K562 (cell line): ENCODE data around the gene TECTA. TPM values are rescaled to one million over a fixed set of nuclear protein-coding genes. Genes with fewer than 3 reads are reported as not detected.

Source experiments
- ATAC-seq: fragments of 200-7000 bp; cut with Tn5 transposase; 3 replicates; pipeline ENCODE4 v1.9.1; 2020; ENCODE audit warnings: moderate library complexity
- BruUV-seq: library from RNA; stranded (reverse); fragments of 400-500 nt; replicated peaks from 2 replicates; lab custom pipeline; 2021; lab: Mats Ljungman, UMichigan
- CTCF ChIA-PET: fragments of 300-600 bp; formaldehyde crosslinking; extraction: SDS; loops from one replicate; lab custom pipeline; 2021; ENCODE audit warnings: low intra/inter-chr PET ratio; lab: Yijun Ruan, JAX
- POLR2A ChIA-PET: fragments of 300-600, 350-650 bp; sonication (Branson Sonifier 250); formaldehyde crosslinking; extraction: SDS; loops from one replicate; lab custom pipeline; 2021; ENCODE audit warnings: antibody characterized with exemption, inconsistent platforms; lab: Yijun Ruan, JAX
- DNase-seq, 4 experiments: peaks; one replicate each; pipeline versions ENCODE4 v3.0.0 to v3.0.0-alpha.2; 2011 to 2018; ENCODE audit warnings: low spot score in 3 of 4, mixed read lengths in 3 of 4; ENCODE audit errors: extremely low read depth in 1 of 4
- FAIRE-seq: peaks from 2 replicates; lab custom pipeline; 2011; peaks lifted over from hg19 to GRCh38; lab: Jason Lieb, UNC
- H2AFZ ChIP-seq: 2 replicates; pipeline ENCODE4 v1.6.0; 2011; ENCODE audit warnings: low read depth, low read length, control low read depth, inconsistent platforms
- H3K27ac ChIP-seq: fragments of 200-600 bp; 3 replicates; pipeline ENCODE4 v1.8.0; 2011; ENCODE audit warnings: low read depth, mild to moderate bottlenecking, control low read depth, inconsistent platforms, low read length, moderate library complexity, mixed read lengths; ENCODE audit errors: extremely low read depth
- H3K27me3 ChIP-seq, 2 experiments: fragments of 300-600 bp in 1 of 2; 2 replicates in 1 of 2; 3 replicates in 1 of 2; pipeline versions ENCODE4 v1.6.0 to v1.8.0; 2011; ENCODE audit warnings: inconsistent platforms in 2 of 2, low read length in 2 of 2, mild to moderate bottlenecking in 1 of 2, mixed read lengths in 1 of 2, moderate library complexity in 1 of 2; ENCODE audit not compliant: control insufficient read depth in 2 of 2, insufficient read depth in 2 of 2
- H3K36me3 ChIP-seq: fragments of 300-600 bp; 3 replicates; pipeline ENCODE4 v1.8.0; 2011; ENCODE audit warnings: mild to moderate bottlenecking, low read length, inconsistent platforms; ENCODE audit not compliant: control insufficient read depth, insufficient read depth
- H3K4me1 ChIP-seq, 2 experiments: fragments of 200-600 bp in 1 of 2; replicated peaks in 1 of 2; 2 replicates in 1 of 2; 3 replicates in 1 of 2; pipeline versions ENCODE4 v1.5.1 to v1.8.0; 2011; ENCODE audit warnings: inconsistent platforms in 2 of 2, low read length in 2 of 2, mild to moderate bottlenecking in 1 of 2, mixed read lengths in 1 of 2, moderate library complexity in 1 of 2; ENCODE audit not compliant: control insufficient read depth in 2 of 2, insufficient read depth in 2 of 2
- H3K4me2 ChIP-seq: 2 replicates; pipeline ENCODE4 v1.6.1; 2011; ENCODE audit warnings: low read length, control low read depth, inconsistent platforms, mixed read lengths; ENCODE audit not compliant: insufficient read depth
- H3K4me3 ChIP-seq: fragments of 200-600 bp; sonication (generic), shearing (Covaris generic); 2 replicates; pipeline ENCODE4 v1.5.1; 2016; ENCODE audit warnings: control low read depth, inconsistent platforms
- H3K79me2 ChIP-seq: fragments of 200-600 bp; 3 replicates; pipeline ENCODE4 v1.8.0; 2011; ENCODE audit warnings: low read length, inconsistent platforms; ENCODE audit not compliant: control insufficient read depth, insufficient read depth
- H3K9ac ChIP-seq, 2 experiments: 2 replicates each; pipeline versions ENCODE4 v1.6.0 to v1.6.1; 2011; ENCODE audit warnings: low read depth in 2 of 2, low read length in 2 of 2, control low read depth in 1 of 2, inconsistent platforms in 1 of 2, mild to moderate bottlenecking in 1 of 2, mixed read lengths in 1 of 2; ENCODE audit not compliant: insufficient read depth in 1 of 2
- H3K9me1 ChIP-seq: one replicate; pipeline ENCODE4 v1.6.0; 2011; ENCODE audit warnings: inconsistent platforms, mild to moderate bottlenecking, low read length, moderate library complexity; ENCODE audit not compliant: control insufficient read depth, insufficient read depth
- H3K9me3 ChIP-seq: replicated peaks from 2 replicates; pipeline ENCODE4 v1.5.1; 2011; ENCODE audit warnings: low read depth, low read length, inconsistent platforms; ENCODE audit not compliant: control insufficient read depth, insufficient read depth
- H4K20me1 ChIP-seq: replicated peaks from 2 replicates; pipeline ENCODE4 v1.6.1; 2011; ENCODE audit warnings: low read length, inconsistent platforms, mixed read lengths; ENCODE audit not compliant: control insufficient read depth, insufficient read depth
- ARHGAP35 ChIP-seq: fragments of 450-650 bp; IDR thresholded peaks from 2 replicates; pipeline ENCODE4 v1.6.1; 2018; ENCODE audit not compliant: partially characterized antibody
- CCAR2 ChIP-seq: fragments of 200-400 bp; formaldehyde crosslinking; IDR thresholded peaks from 2 replicates; pipeline ENCODE4 v1.6.1; 2017; ENCODE audit warnings: mild to moderate bottlenecking, low read depth, low read length
- CTBP1 ChIP-seq: fragments of 450-650 bp; IDR thresholded peaks from 2 replicates; pipeline ENCODE4 v1.6.1; 2016; ENCODE audit warnings: borderline replicate concordance
- EP400 ChIP-seq: fragments of 450-650 bp; IDR thresholded peaks from 2 replicates; pipeline ENCODE4 v1.6.1; 2017; ENCODE audit warnings: antibody characterized with exemption, mild to moderate bottlenecking, moderate library complexity
- FOXM1 ChIP-seq, 2 experiments: fragments of 450-650 bp in 1 of 2; sonication (generic) in 1 of 2; formaldehyde crosslinking in 1 of 2; IDR thresholded peaks; 2 replicates each; pipeline versions ENCODE4 v1.6.1 to v1.9.0; 2017 to 2022; ENCODE audit warnings: low read depth in 2 of 2, mild to moderate bottlenecking in 2 of 2, missing genetic modification reagents in 1 of 2, moderate library complexity in 1 of 2
- GATAD2A ChIP-seq: fragments of 450-650 bp; IDR thresholded peaks from 2 replicates; pipeline ENCODE4 v1.6.1; 2017
- GTF2F1 ChIP-seq: IDR thresholded peaks from 2 replicates; pipeline ENCODE4 v1.6.1; 2011; ENCODE audit warnings: low read depth, low read length, improper control_type of control experiment
- KAT7 ChIP-seq: sonication (generic); formaldehyde crosslinking; IDR thresholded peaks from 2 replicates; pipeline ENCODE4 v1.8.0; 2022; ENCODE audit warnings: missing genetic modification reagents, mild to moderate bottlenecking, borderline replicate concordance
- MAFK ChIP-seq: IDR thresholded peaks from 2 replicates; pipeline ENCODE4 v1.6.1; 2011; ENCODE audit warnings: low read length, improper control_type of control experiment
- PCBP2 ChIP-seq: fragments of 200-400 bp; formaldehyde crosslinking; IDR thresholded peaks from 2 replicates; pipeline ENCODE4 v1.6.1; 2018; ENCODE audit warnings: low read length, low read depth, mild to moderate bottlenecking, moderate library complexity; ENCODE audit not compliant: poor library complexity, severe bottlenecking
- SIX5 ChIP-seq, 2 experiments: IDR thresholded peaks; 2 replicates each; pipeline ENCODE4 v1.6.1; 2011; ENCODE audit warnings: low read length in 2 of 2, borderline replicate concordance in 1 of 2, low read depth in 1 of 2, mild to moderate bottlenecking in 1 of 2, moderate library complexity in 1 of 2; ENCODE audit not compliant: insufficient read depth in 1 of 2
- TARDBP ChIP-seq: fragments of 450-650 bp; IDR thresholded peaks from 2 replicates; pipeline ENCODE4 v1.6.1; 2016
- YBX1 ChIP-seq: fragments of 450-650 bp; IDR thresholded peaks from 2 replicates; pipeline ENCODE4 v1.7.1; 2016; ENCODE audit warnings: mild to moderate bottlenecking
- ZNF277 ChIP-seq: fragments of 250-450 bp; sonication (Bioruptor Pico); IDR thresholded peaks from 2 replicates; pipeline ENCODE4 v1.8.0; 2022; ENCODE audit warnings: inconsistent platforms, mild to moderate bottlenecking, moderate library complexity, borderline replicate concordance
- ZNF431 ChIP-seq: sonication (generic); formaldehyde crosslinking; IDR thresholded peaks from 2 replicates; pipeline ENCODE4 v1.8.0; 2022; ENCODE audit warnings: mild to moderate bottlenecking, missing genetic modification reagents
- ZNF436 ChIP-seq: fragments of 250-450, 450-650 bp; sonication (Bioruptor Pico); formaldehyde crosslinking; IDR thresholded peaks from 2 replicates; pipeline ENCODE4 v1.7.0; 2020; ENCODE audit warnings: mild to moderate bottlenecking
- WGBS: fragments of 100-300 bp; shearing (Covaris generic); methylation state at CpG from one replicate; pipeline ENCODE4 v1.1.6; 2016; ENCODE audit warnings: low coverage, mixed read lengths; ENCODE audit not compliant: insufficient coverage; ENCODE audit errors: missing lambda C conversion rate; 5-methylcytosine and 5-hydroxymethylcytosine counted together
- in situ Hi-C: fragments of 300-500 bp; cut with MboI; formaldehyde crosslinking; loops from 4 replicates; pipeline ENCODE4 v1.15.0; 2018; ENCODE audit warnings: inconsistent platforms, mixed read lengths
- intact Hi-C: fragments of 100-400 bp; cut with micrococcal nuclease; formaldehyde crosslinking; loops from 2 replicates; pipeline ENCODE4 v1.14.2; 2022
- polyA plus RNA-seq, 8 experiments: library from polyadenylated mRNA; depleted of rRNA in 4 of 8; stranded (reverse) in 5 of 8; unstranded in 3 of 8; fragments of >200 nt; fragmentation: Nextera tagmentation in 2 of 8; fragmentation: Illumina TruSeq in 1 of 8; extraction: Ambion mirVana in 2 of 8; extraction: Trizol in 1 of 8; gene quantifications; 2 replicates each; pipeline versions ENCODE4 v1.2.1 to v1.2.3, GENCODE V29; 2011 to 2014; ENCODE audit warnings: inconsistent platforms in 1 of 8, missing spikeins in 1 of 8
- total RNA-seq, 7 experiments: library from RNA; depleted of rRNA in 6 of 7; stranded (reverse); fragments of >200 nt in 6 of 7; fragmentation: Illumina TruSeq in 2 of 7; extraction: Trizol in 2 of 7; gene quantifications; 2 replicates each; pipeline versions ENCODE4 v1.2.1 to v1.2.3, GENCODE V29; 2011 to 2021; ENCODE audit warnings: low replicate concordance in 1 of 7
- TF ChIP-seq, protein P1 (sequence below): IDR thresholded peaks from 2 replicates; pipeline ENCODE4 v1.6.1; 2014; ENCODE audit warnings: antibody characterized with exemption

The TECTA gene
- total and polyA plus RNA-seq, 9 of the 15 experiments (the other 6 are each of a cell fraction or from before 2014, with no cell fraction given) = under 0.01 to 0.04 (median 0.03) TPM; not detected in 5

DNA sequence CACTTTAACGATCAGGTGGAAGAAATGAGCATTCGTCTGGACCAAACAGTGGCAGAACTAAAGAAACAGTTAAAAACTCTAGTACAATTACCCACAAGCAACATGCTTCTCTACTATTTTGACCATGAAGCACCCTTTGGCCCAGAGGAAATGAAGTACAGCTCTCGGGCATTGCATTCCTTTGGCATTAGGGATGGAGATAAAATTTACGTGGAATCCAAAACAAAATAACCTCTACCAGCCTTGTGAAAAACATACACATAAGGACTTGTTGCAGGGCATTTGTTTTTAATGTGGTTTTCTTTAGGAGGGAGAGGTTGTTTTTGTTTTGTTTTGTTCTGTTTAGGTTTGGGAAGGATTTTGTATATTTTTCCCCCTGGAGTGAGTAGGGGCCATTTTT lies 14.2 kb upstream of the TECTA start (continued):
- no peak for TF ChIP-seq YBX1
- no peak for TF ChIP-seq KAT7 (CRISPR knock-in tag)
- TF ChIP-seq FOXM1 (IDR thresholded peaks at IDR 0.05; ENCODE audit: low read depth) = no peak
- TF ChIP-seq FOXM1 (CRISPR knock-in tag; IDR thresholded peaks at IDR 0.05; ENCODE audit: low read depth) = no peak
- no peak for TF ChIP-seq ZNF277 (CRISPR knock-in tag)
- TF ChIP-seq ZNF431 (CRISPR knock-in tag) = no peak

DNA sequence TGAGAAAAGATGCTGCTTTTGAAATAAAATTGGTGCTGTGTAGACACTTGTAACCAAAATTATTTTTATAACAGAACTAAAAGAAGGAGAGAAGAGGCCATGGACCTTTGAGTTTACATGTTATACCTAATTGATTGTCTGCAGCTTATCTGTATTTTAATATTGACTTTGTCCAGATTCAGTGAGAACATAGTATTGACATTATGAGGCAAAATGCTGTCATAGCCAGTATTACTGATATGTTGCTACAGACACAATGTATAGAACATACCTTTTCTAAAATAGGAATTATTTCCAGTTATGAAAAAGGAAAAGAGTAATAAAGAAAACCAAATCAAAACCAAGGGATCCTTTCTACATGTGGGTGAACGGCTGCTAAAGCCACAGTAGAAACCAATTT lies 11.5 kb upstream of the TECTA start:
- in situ Hi-C loops (no loop called here), intact Hi-C loops (no loop called here)
- POLR2A ChIA-PET = no interaction called here
- H3K27me3 ChIP-seq = no peaks in the 10 kb centered on the region
- FAIRE-seq = no peak
- WGBS = 6% methylated on average over 1 of the region's 1 CpG
- H4K20me1 ChIP-seq = no peaks in the 10 kb centered on the region
- H3K9me1 ChIP-seq = no peaks in the 10 kb centered on the region
- no peaks in the 10 kb centered on the region for H3K4me1 ChIP-seq
- BruUV-seq = no TSS peak
- no peak overlapping the region for H3K9ac ChIP-seq
- no peak overlapping the region for H3K4me2 ChIP-seq
- H3K27ac ChIP-seq = no peak overlapping the region
- no peak overlapping the region for H3K4me3 ChIP-seq
- no peaks in the 10 kb centered on the region for H3K79me2 ChIP-seq
- no peak for DNase-seq
- no peak for ATAC-seq
- H3K36me3 ChIP-seq = no peaks in the 10 kb centered on the region
- TF ChIP-seq ARHGAP35 (no peak), ZNF436 (CRISPR knock-in tag) (no peak), MAFK (no peak), CCAR2 (no peak), CTBP1 (no peak), SIX5 (IDR thresholded peaks at IDR 0.05; ENCODE audit: borderline replicate concordance in 1 of 2, insufficient read depth in 1 of 2, low read depth in 1 of 2, low read length in 2 of 2) (no peak), GATAD2A (no peak), TARDBP (no peak), PCBP2 (no peak), EP400 (no peak), GTF2F1 (no peak)
- TF ChIP-seq, protein P1, sequence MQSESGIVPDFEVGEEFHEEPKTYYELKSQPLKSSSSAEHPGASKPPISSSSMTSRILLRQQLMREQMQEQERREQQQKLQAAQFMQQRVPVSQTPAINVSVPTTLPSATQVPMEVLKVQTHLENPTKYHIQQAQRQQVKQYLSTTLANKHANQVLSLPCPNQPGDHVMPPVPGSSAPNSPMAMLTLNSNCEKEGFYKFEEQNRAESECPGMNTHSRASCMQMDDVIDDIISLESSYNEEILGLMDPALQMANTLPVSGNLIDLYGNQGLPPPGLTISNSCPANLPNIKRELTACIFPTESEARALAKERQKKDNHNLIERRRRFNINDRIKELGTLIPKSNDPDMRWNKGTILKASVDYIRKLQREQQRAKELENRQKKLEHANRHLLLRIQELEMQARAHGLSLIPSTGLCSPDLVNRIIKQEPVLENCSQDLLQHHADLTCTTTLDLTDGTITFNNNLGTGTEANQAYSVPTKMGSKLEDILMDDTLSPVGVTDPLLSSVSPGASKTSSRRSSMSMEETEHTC = no peak
- no peak overlapping the region for H2AFZ ChIP-seq
- no peaks in the 10 kb centered on the region for H3K9me3 ChIP-seq
- CTCF ChIA-PET = no interaction called here
